Adrenal gland (tissue), 12 donors: Measurements from ENCODE around the gene PIGA. TPM values are rescaled to one million over a fixed set of nuclear protein-coding genes. Genes with fewer than 3 reads are reported as not detected.
A peak's percentile ranks its signal among the peaks of the same experiment; 100 is the strongest.

ENCODE experiments used
- DNase-seq, 7 donors: peaks; one replicate each; pipeline ENCODE4 v3.0.0-alpha.2; 2019 to 2020
- H3K27ac ChIP-seq, 5 donors: fragments of 200-600 bp; sonication (generic) in 4 of 5; 1 replicate in 3 of 5; 2 replicates in 2 of 5; pipeline versions ENCODE4 v1.5.1 to v1.8.0; 2016 to 2020; ENCODE audit warnings: mild to moderate bottlenecking in 1 of 5
- H3K27me3 ChIP-seq: fragments of 200-600 bp; 2 replicates; pipeline ENCODE4 v1.8.0; 2021
- H3K36me3 ChIP-seq, 2 donors: fragments of 200-600 bp; replicated peaks in 1 of 2; 1 replicate in 1 of 2; 2 replicates in 1 of 2; pipeline versions ENCODE4 v1.5.1 to v1.8.0; 2018 to 2022
- H3K4me1 ChIP-seq, 2 donors: fragments of 200-600 bp; replicated peaks in 1 of 2; 1 replicate in 1 of 2; 2 replicates in 1 of 2; pipeline versions ENCODE4 v1.5.1 to v1.8.0; 2018 to 2021
- H3K4me3 ChIP-seq, 4 donors: fragments of 200-600 bp; sonication (generic) in 3 of 4; one replicate each; pipeline ENCODE4 v1.5.1; 2016 to 2018
- H3K9me3 ChIP-seq, 3 donors: fragments of 200-600 bp; sonication (generic) in 1 of 3; replicated peaks in 1 of 3; 1 replicate in 2 of 3; 2 replicates in 1 of 3; pipeline versions ENCODE4 v1.5.1 to v1.8.0; 2016 to 2021
- CTCF ChIP-seq, 6 experiments: fragments of 450-650 bp in 4 of 6; fragments of 200-600 bp in 2 of 6; sonication (generic) in 1 of 6; IDR thresholded peaks; 1 replicate in 5 of 6; 2 replicates in 1 of 6; pipeline versions ENCODE4 v1.5.1 to v1.8.0; 2016 to 2021; ENCODE audit warnings: antibody characterized with exemption in 6 of 6, mild to moderate bottlenecking in 2 of 6, moderate library complexity in 1 of 6
- POLR2A ChIP-seq, 2 donors: fragments of 450-650 bp; IDR thresholded peaks; one replicate each; pipeline ENCODE4 v1.6.1; 2017; ENCODE audit warnings: antibody characterized with exemption in 2 of 2, mild to moderate bottlenecking in 2 of 2, moderate library complexity in 1 of 2
- WGBS, 4 donors: extraction: QIAGEN DNeasy Blood & Tissue Kit in 2 of 4; methylation state at CpG; one replicate each; pipeline versions ENCODE4 v1.1.5 to v1.1.7; 2013 to 2017; 5-methylcytosine and 5-hydroxymethylcytosine counted together
- intact Hi-C, 2 donors: fragments of 100-400 bp; cut with DNase I; formaldehyde crosslinking; loops; one replicate each; pipeline versions ENCODE4 v1.14.1 to v1.15.0; 2022 to 2023
- polyA plus RNA-seq, 3 donors: library from polyadenylated mRNA; stranded (reverse); fragments of 200-250 nt in 2 of 3; fragments of 350-450 nt in 1 of 3; fragmentation: Illumina TruSeq in 1 of 3; extraction: RNeasy Lipid Tissue Mini Kit (QIAGEN cat#74804) in 1 of 3; gene quantifications; one replicate each; pipeline ENCODE4 v1.2.3, GENCODE V29; 2013 to 2014
- total RNA-seq, 9 donors: library from RNA; depleted of rRNA in 4 of 9; stranded (reverse); fragments of >200 nt in 4 of 9; fragments of 120-200 nt in 1 of 9; fragmentation: NEBNext Ultra II Directional in 1 of 9; extraction: Animal tissue kit (Norgen Biotek cat#: 25700) in 1 of 9; gene quantifications; one replicate each; pipeline versions ENCODE4 v1.1.0 to v1.2.4, GENCODE V29; 2013 to 2023
- donor health status: healthy with polysubstance abuse.
- donor health status: Bipolar disorder and iron deficiency.
- donor health status: DM: yes; HTN: yes; CAD: no.
- donor health status: DM: no; HTN: no; CAD: no.
- donor health status: DM: no; HTN: no; CAD: no.
- donor health status: DM: yes; HTN: yes; CAD: no.

PIGA gene
- total and polyA plus RNA-seq, 12 donors = 1.1 to 8.8 (median 5.5) TPM

GRCh38 chrX:15345976-15346375 lies 10.7 kb upstream of the PIGA start:
- no peaks in the 10 kb centered on the region for H3K4me1 ChIP-seq
- no peaks in the 10 kb centered on the region for H3K36me3 ChIP-seq
- no peak overlapping the region for H3K27ac ChIP-seq
- no peaks in the 10 kb centered on the region for H3K27me3 ChIP-seq
- no peak for DNase-seq
- WGBS, 4 donors = 81 to 93% (median 87%) methylated on average over 3 of the region's 3 CpGs
- intact Hi-C loops = loop anchor here in 1 of 2 donors (5.0 kb wide), 1 partner anchor 121 kb away; no protein-coding TSS in a partner anchor
- no peak for TF ChIP-seq CTCF (IDR thresholded peaks at IDR 0.05)
- no peak for TF ChIP-seq POLR2A (IDR thresholded peaks at IDR 0.05)
- H3K9me3 ChIP-seq = no peaks in the 10 kb centered on the region
- no peak overlapping the region for H3K4me3 ChIP-seq

- no peaks in the 10 kb centered on the region for H3K4me1 ChIP-seq
- H3K27me3 ChIP-seq = no peaks in the 10 kb centered on the region
- H3K4me3 ChIP-seq = no peak overlapping the region
- no peak overlapping the region for H3K27ac ChIP-seq
- intact Hi-C loops = no loop called here
- DNase-seq = peak in 2 of 7 donors; percentile 30 to 42
- H3K36me3 ChIP-seq = no peaks in the 10 kb centered on the region
- no peaks in the 10 kb centered on the region for H3K9me3 ChIP-seq
- TF ChIP-seq CTCF (IDR thresholded peaks at IDR 0.05) (no peak), POLR2A (IDR thresholded peaks at IDR 0.05) (no peak)
Observed at GRCh38 chrX:15344106-15344505, 8.8 kb upstream of the PIGA start.

- Histone ChIP-seq H3K9me3 (no peaks in the 10 kb centered on the region), H3K4me3 (no peak overlapping the region), H3K4me1 (no peaks in the 10 kb centered on the region), H3K27me3 (no peaks in the 10 kb centered on the region), H3K27ac (peak overlapping the region in 1 of 5 donors; percentile 22), H3K36me3 (no peaks in the 10 kb centered on the region)
- WGBS, 4 donors = 43 to 48% (median 46%) methylated on average over 3 to 5 of the region's 5 CpGs
- TF ChIP-seq CTCF (IDR thresholded peaks at IDR 0.05) (no peak), POLR2A (IDR thresholded peaks at IDR 0.05) (no peak)
- DNase-seq = peak in 4 of 7 donors; percentile 26 to 59 (median 44)
- intact Hi-C loops = no loop called here
Observed at GRCh38 chrX:15343075-15343476, 7.8 kb upstream of the PIGA start.

GRCh38 chrX:15340867-15341266 lies 5.5 kb upstream of the PIGA start:
- H3K4me3 ChIP-seq = no peak overlapping the region

More at GRCh38 chrX:15340867-15341266, 5.5 kb upstream of the PIGA start:
- Histone ChIP-seq H3K36me3 (no peaks in the 10 kb centered on the region), H3K27me3 (no peaks in the 10 kb centered on the region), H3K4me1 (no peaks in the 10 kb centered on the region), H3K27ac (no peak overlapping the region), H3K9me3 (no peaks in the 10 kb centered on the region)
- DNase-seq = no peak
- intact Hi-C loops = no loop called here
- WGBS, 4 donors = 78 to 100% (median 89%) methylated on average over 2 of the region's 2 CpGs
- TF ChIP-seq POLR2A (IDR thresholded peaks at IDR 0.05) (no peak), CTCF (IDR thresholded peaks at IDR 0.05) (no peak)
